PC-9 (cell line): ENCODE measurements around the gene RAB3C. TPM values are rescaled to one million over a fixed set of nuclear protein-coding genes. Genes with fewer than 3 reads are reported as not detected.

Source experiments
- BruUV-seq: library from RNA; stranded (reverse); fragments of 400-500 nt; replicated peaks from 2 replicates; lab custom pipeline; 2021; lab: Mats Ljungman, UMichigan
- CTCF ChIA-PET: fragments of 300-600 bp; sonication (Branson Sonifier 250); formaldehyde crosslinking; loops from one replicate; lab custom pipeline; 2022; ENCODE audit warnings: antibody characterized with exemption; lab: Charles Lee
- POLR2A ChIA-PET: fragments of 300-600 bp; sonication (Branson Sonifier 250); formaldehyde crosslinking; loops from one replicate; lab custom pipeline; 2022; ENCODE audit warnings: antibody characterized with exemption; ENCODE audit not compliant: unreplicated experiment; lab: Charles Lee
- DNase-seq, 2 experiments: peaks; one replicate each; pipeline versions ENCODE4 v3.0.0 to v3.0.0-alpha.2; 2015 to 2022; ENCODE audit warnings: mixed read lengths in 1 of 2
- H2AFZ ChIP-seq: fragments of 200-600 bp; sonication (generic); 2 replicates; pipeline ENCODE4 v1.8.1; 2017; ENCODE audit warnings: antibody characterized with exemption
- H3F3A ChIP-seq: fragments of 200-600 bp; sonication (generic); 2 replicates; pipeline ENCODE4 v1.8.1; 2017; ENCODE audit warnings: antibody characterized with exemption, mild to moderate bottlenecking, low read depth; ENCODE audit not compliant: insufficient read depth
- H3K27ac ChIP-seq: fragments of 200-600 bp; sonication (generic); 2 replicates; pipeline ENCODE4 v1.6.1; 2016; ENCODE audit warnings: mixed run types
- H3K27me3 ChIP-seq: fragments of 200-600 bp; sonication (generic); 2 replicates; pipeline ENCODE4 v1.6.1; 2016; ENCODE audit warnings: low read depth, mixed run types; ENCODE audit not compliant: insufficient read depth
- H3K36me3 ChIP-seq: fragments of 200-600 bp; sonication (generic); 2 replicates; pipeline ENCODE4 v1.6.1; 2016; ENCODE audit warnings: low read depth, mixed run types
- H3K4me1 ChIP-seq: fragments of 200-600 bp; sonication (generic); replicated peaks from 2 replicates; pipeline ENCODE4 v1.6.1; 2016; ENCODE audit warnings: mixed run types; ENCODE audit not compliant: insufficient read depth
- H3K4me2 ChIP-seq: fragments of 200-600 bp; sonication (generic); 2 replicates; pipeline ENCODE4 v1.6.1; 2017; ENCODE audit warnings: mixed run types
- H3K4me3 ChIP-seq: fragments of 200-600 bp; sonication (generic); 2 replicates; pipeline ENCODE4 v1.6.1; 2016; ENCODE audit warnings: mixed run types
- H3K79me2 ChIP-seq: fragments of 200-600 bp; sonication (generic); 2 replicates; pipeline ENCODE4 v1.6.1; 2017; ENCODE audit warnings: low read depth, mixed run types
- H3K9me2 ChIP-seq: fragments of 200-600 bp; sonication (generic); 2 replicates; pipeline ENCODE4 v1.8.1; 2017; ENCODE audit warnings: mild to moderate bottlenecking; ENCODE audit not compliant: insufficient read depth
- H3K9me3 ChIP-seq: fragments of 200-600 bp; sonication (generic); 2 replicates; pipeline ENCODE4 v1.8.1; 2016; ENCODE audit warnings: low read depth; ENCODE audit not compliant: insufficient read depth
- H4K20me1 ChIP-seq: fragments of 200-600 bp; sonication (generic); 2 replicates; pipeline ENCODE4 v1.8.1; 2017; ENCODE audit not compliant: insufficient read depth
- CTCF ChIP-seq: fragments of 200-600 bp; sonication (generic); conservative IDR thresholded peaks from 2 replicates; pipeline ENCODE4 v1.6.1; 2017; ENCODE audit warnings: mixed run types, antibody characterized with exemption, mild to moderate bottlenecking, moderate library complexity
- EZH2 ChIP-seq: fragments of 200-600 bp; sonication (generic); IDR thresholded peaks from 2 replicates; pipeline ENCODE4 v1.8.0; 2017; ENCODE audit warnings: antibody characterized with exemption, low read depth
- intact Hi-C: fragments of 100-400 bp; cut with micrococcal nuclease; formaldehyde crosslinking; loops from one replicate; pipeline ENCODE4 v1.10.0; 2022; ENCODE audit not compliant: unreplicated experiment
- total RNA-seq: library from RNA; stranded (reverse); gene quantifications from 2 replicates; pipeline ENCODE4 v1.2.3, GENCODE V29; 2021

Gene RAB3C
- total RNA-seq, 1 experiment from 2014 or later, result not detected

- H3K4me1 ChIP-seq, result no peaks in the 10 kb centered on the region
- no peaks in the 10 kb centered on the region for H3K9me3 ChIP-seq
- H3K4me3 ChIP-seq, result no peak overlapping the region
- TF ChIP-seq EZH2 (no peak), CTCF (no peak)
- no peaks in the 10 kb centered on the region; the same call in 1 of the 2 replicates for H4K20me1 ChIP-seq
- no peak overlapping the region for H3K27ac ChIP-seq
- intact Hi-C loops, result no loop called here
- no peak for DNase-seq
- BruUV-seq, result no TSS peak
- no peaks in the 10 kb centered on the region for H3K36me3 ChIP-seq
- H3F3A ChIP-seq, result no peaks in the 10 kb centered on the region
- POLR2A ChIA-PET, result interaction anchor here (0.6 kb wide), 1 partner anchor 9 kb away, joined by 8 read pairs; no protein-coding TSS in a partner anchor
- peaks cover 6% of the 10 kb centered on the region; the same call in 1 of the 2 replicates for H3K27me3 ChIP-seq
- no peaks in the 10 kb centered on the region for H3K79me2 ChIP-seq
- H2AFZ ChIP-seq, result no peak overlapping the region
- no peak overlapping the region for H3K4me2 ChIP-seq
- H3K9me2 ChIP-seq, result 0 out of 2 replicates have a peak, but pooled peaks cover 4% of the 10 kb centered on the region
- CTCF ChIA-PET, result no interaction called here
Observed at GRCh38 chr5:58803056-58803455, 220.2 kb downstream of the RAB3C start.

- Histone ChIP-seq H3K9me2 (0 out of 2 replicates have a peak, but pooled peaks cover 4% of the 10 kb centered on the region), H3F3A (no peaks in the 10 kb centered on the region), H3K27ac (no peak overlapping the region), H3K4me3 (no peak overlapping the region), H3K36me3 (no peaks in the 10 kb centered on the region), H4K20me1 (no peaks in the 10 kb centered on the region; the same call in 1 of the 2 replicates), H3K9me3 (no peaks in the 10 kb centered on the region), H3K4me2 (no peak overlapping the region), H3K4me1 (no peaks in the 10 kb centered on the region), H2AFZ (no peak overlapping the region), H3K27me3 (peaks cover 6% of the 10 kb centered on the region; the same call in 1 of the 2 replicates), H3K79me2 (no peaks in the 10 kb centered on the region)
- intact Hi-C loops, result no loop called here
- no TSS peak for BruUV-seq
- ChIA-PET POLR2A (no interaction called here), CTCF (no interaction called here)
- no peak for TF ChIP-seq CTCF
- TF ChIP-seq EZH2, result no peak
- DNase-seq, result no peak
Observed at GRCh38 chr5:58804291-58804690, 221.4 kb downstream of the RAB3C start.

GRCh38 chr5:58810086-58810485 is 227.2 kb downstream of the RAB3C start:
- Histone ChIP-seq H3K9me2 (no peaks in the 10 kb centered on the region), H3F3A (no peaks in the 10 kb centered on the region), H3K36me3 (no peaks in the 10 kb centered on the region), H2AFZ (no peak overlapping the region), H3K27me3 (no peaks in the 10 kb centered on the region; the same call in 1 of the 2 replicates), H4K20me1 (no peaks in the 10 kb centered on the region), H3K27ac (no peak overlapping the region), H3K4me3 (no peak overlapping the region), H3K9me3 (no peaks in the 10 kb centered on the region), H3K4me1 (no peaks in the 10 kb centered on the region), H3K4me2 (no peak overlapping the region), H3K79me2 (no peaks in the 10 kb centered on the region)
- ChIA-PET POLR2A (no interaction called here), CTCF (no interaction called here)
- intact Hi-C loops, result no loop called here
- TF ChIP-seq EZH2, result no peak
- TF ChIP-seq CTCF, result no peak
- no peak for DNase-seq
- BruUV-seq, result no TSS peak
